IMR-90 (cell line): ENCODE data around the gene SHISA8. TPM values are rescaled to one million over a fixed set of nuclear protein-coding genes. Genes with fewer than 3 reads are reported as not detected.
"Not testable (repeated sequence)": the region's sequence is repeated elsewhere in the genome, so short reads cannot be mapped to it uniquely, and the experiment has no call there.

Source experiments
- ATAC-seq: fragments of 200-7000 bp; cut with Tn5 transposase; 2 replicates; pipeline ENCODE4 v1.9.1; 2020; ENCODE audit warnings: low read depth, mild to moderate bottlenecking, moderate library complexity
- BruUV-seq: library from RNA; stranded (reverse); fragments of 400-500 nt; replicated peaks from 2 replicates; lab custom pipeline; 2021; lab: Mats Ljungman, UMichigan
- CTCF ChIA-PET: fragments of 300-600 bp; formaldehyde crosslinking; extraction: SDS; loops from one replicate; lab custom pipeline; 2021; ENCODE audit warnings: antibody characterized with exemption; lab: Yijun Ruan, JAX
- POLR2A ChIA-PET: fragments of 300-600 bp; sonication (Branson Sonifier 250); formaldehyde crosslinking; loops from one replicate; lab custom pipeline; 2022; ENCODE audit warnings: antibody characterized with exemption; ENCODE audit not compliant: unreplicated experiment; lab: Charles Lee
- DNase-seq: peaks from one replicate; pipeline ENCODE4 v3.0.0; 2013
- H2AFZ ChIP-seq: replicated peaks from 2 replicates; pipeline ENCODE3; 2013; ENCODE audit warnings: low read length, mild to moderate bottlenecking; ENCODE audit not compliant: poor library complexity
- H2AK5ac ChIP-seq: 2 replicates; pipeline ENCODE4 v1.6.1; 2013; ENCODE audit warnings: low read depth, low read length, inconsistent platforms
- H2AK9ac ChIP-seq: replicated peaks from 2 replicates; pipeline ENCODE3; 2013; ENCODE audit warnings: mild to moderate bottlenecking, low read depth, low read length, moderate library complexity; ENCODE audit not compliant: poor library complexity
- H2BK120ac ChIP-seq: 2 replicates; pipeline ENCODE4 v1.6.1; 2013; ENCODE audit warnings: low read depth, low read length, inconsistent platforms
- H2BK15ac ChIP-seq: 3 replicates; pipeline ENCODE4 v1.6.1; 2013; ENCODE audit warnings: low read depth, low read length, inconsistent platforms
- H2BK20ac ChIP-seq: 2 replicates; pipeline ENCODE4 v1.6.1; 2013; ENCODE audit warnings: low read depth, mild to moderate bottlenecking, inconsistent platforms, low read length, moderate library complexity
- H2BK5ac ChIP-seq: 2 replicates; pipeline ENCODE4 v1.6.1; 2013; ENCODE audit warnings: mild to moderate bottlenecking, low read depth, low read length, inconsistent platforms; ENCODE audit not compliant: poor library complexity, severe bottlenecking
- H3K14ac ChIP-seq: replicated peaks from 2 replicates; pipeline ENCODE4 v1.6.1; 2013; ENCODE audit warnings: low read depth, low read length, inconsistent platforms
- H3K18ac ChIP-seq: 2 replicates; pipeline ENCODE4 v1.6.1; 2013; ENCODE audit warnings: low read depth, low read length, control low read depth
- H3K23ac ChIP-seq: 2 replicates; pipeline ENCODE4 v1.6.1; 2013; ENCODE audit warnings: low read depth, low read length, inconsistent platforms
- H3K27ac ChIP-seq: 2 replicates; pipeline ENCODE4 v1.5.1; 2013; ENCODE audit warnings: mild to moderate bottlenecking, control low read depth, low read length; ENCODE audit not compliant: insufficient read depth
- H3K27me3 ChIP-seq: 2 replicates; pipeline ENCODE4 v1.6.1; 2013; ENCODE audit warnings: low read length; ENCODE audit not compliant: control insufficient read depth, insufficient read depth
- H3K36me3 ChIP-seq: 2 replicates; pipeline ENCODE4 v1.6.1; 2013; ENCODE audit warnings: low read length, mixed read lengths; ENCODE audit not compliant: control insufficient read depth, insufficient read depth
- H3K4ac ChIP-seq: 2 replicates; pipeline ENCODE4 v1.6.1; 2013; ENCODE audit warnings: low read depth, low read length, inconsistent platforms
- H3K4me1 ChIP-seq: 2 replicates; pipeline ENCODE4 v1.6.1; 2013; ENCODE audit warnings: low read length, mixed read lengths; ENCODE audit not compliant: control insufficient read depth, insufficient read depth
- H3K4me2 ChIP-seq: 2 replicates; pipeline ENCODE4 v1.6.1; 2013; ENCODE audit warnings: low read depth, mild to moderate bottlenecking, control low read depth, low read length, moderate library complexity
- H3K4me3 ChIP-seq: 2 replicates; pipeline ENCODE4 v1.5.1; 2013; ENCODE audit warnings: low read depth, mild to moderate bottlenecking, control low read depth, low read length, moderate library complexity; ENCODE audit not compliant: insufficient read depth
- H3K56ac ChIP-seq: 2 replicates; pipeline ENCODE4 v1.6.1; 2013; ENCODE audit warnings: low read length, inconsistent platforms; ENCODE audit not compliant: insufficient read depth; ENCODE audit errors: extremely low read depth
- H3K79me1 ChIP-seq, 2 experiments: 2 replicates each; pipeline ENCODE4 v1.6.1; 2013; ENCODE audit warnings: low read length in 2 of 2, inconsistent platforms in 1 of 2, low read depth in 1 of 2
- H3K9ac ChIP-seq: 2 replicates; pipeline ENCODE4 v1.6.1; 2013; ENCODE audit warnings: low read depth, low read length, control low read depth
- H3K9me1 ChIP-seq: 2 replicates; pipeline ENCODE4 v1.6.1; 2013; ENCODE audit warnings: low read length, inconsistent platforms; ENCODE audit not compliant: insufficient read depth
- H3K9me3 ChIP-seq: 2 replicates; pipeline ENCODE4 v1.6.1; 2013; ENCODE audit warnings: low read length; ENCODE audit not compliant: control insufficient read depth, insufficient read depth
- H4K20me1 ChIP-seq: 2 replicates; pipeline ENCODE4 v1.6.1; 2013; ENCODE audit warnings: low read length, inconsistent platforms; ENCODE audit not compliant: insufficient read depth
- H4K5ac ChIP-seq: 2 replicates; pipeline ENCODE4 v1.6.1; 2013; ENCODE audit warnings: mild to moderate bottlenecking, low read depth, low read length, control low read depth
- H4K8ac ChIP-seq, 2 experiments: 2 replicates each; pipeline ENCODE4 v1.6.1; 2013; ENCODE audit warnings: low read depth in 2 of 2, low read length in 2 of 2, control low read depth in 1 of 2, inconsistent platforms in 1 of 2
- H4K91ac ChIP-seq: 2 replicates; pipeline ENCODE4 v1.6.1; 2013; ENCODE audit warnings: low read depth, low read length, inconsistent platforms; ENCODE audit not compliant: insufficient read depth
- CEBPB ChIP-seq: IDR thresholded peaks from 2 replicates; pipeline ENCODE4 v1.6.1; 2012; ENCODE audit warnings: low read depth, low read length, improper control_type of control experiment
- CHD1 ChIP-seq: IDR thresholded peaks from 2 replicates; pipeline ENCODE4 v1.6.1; 2012; ENCODE audit warnings: low read depth, low read length, improper control_type of control experiment
- POLR2A ChIP-seq: IDR thresholded peaks from 2 replicates; pipeline ENCODE4 v1.6.1; 2012; ENCODE audit warnings: mild to moderate bottlenecking, low read depth, low read length
- WGBS, 2 experiments: methylation state at CpG; one replicate each; pipeline versions ENCODE4 v1.1.5 to v1.1.7; 2013; ENCODE audit warnings: missing lambda C conversion rate in 2 of 2; ENCODE audit not compliant: insufficient read length in 1 of 2; ENCODE audit errors: extremely low coverage in 2 of 2; 5-methylcytosine and 5-hydroxymethylcytosine counted together
- dilution Hi-C: fragments of 300-500 bp; cut with HindIII; formaldehyde crosslinking; loops from one replicate; pipeline ENCODE4 v1.14.3; 2018; ENCODE audit warnings: low sequenced_read_pairs; ENCODE audit not compliant: unreplicated experiment
- in situ Hi-C: fragments of 300-500 bp; cut with MboI; formaldehyde crosslinking; loops from 3 replicates; pipeline ENCODE4 v1.14.3; 2019; ENCODE audit warnings: low sequenced_read_pairs, inconsistent platforms, mixed read lengths
- intact Hi-C: fragments of 100-400 bp; cut with micrococcal nuclease; formaldehyde crosslinking; loops from 2 replicates; pipeline ENCODE4 v1.10.0; 2022
- polyA plus RNA-seq, 3 experiments: library from polyadenylated mRNA; depleted of rRNA; stranded (reverse); fragments of >200 nt; gene quantifications; 2 replicates each; pipeline ENCODE4 v1.2.3, GENCODE V29; 2012; ENCODE audit warnings: low replicate concordance in 1 of 3
- total RNA-seq: library from RNA; depleted of rRNA; stranded (reverse); fragments of >200 nt; gene quantifications from 2 replicates; pipeline ENCODE4 v1.2.3, GENCODE V29; 2012

The SHISA8 gene
- total and polyA plus RNA-seq, 2 of the 4 experiments (the other 2 are of a cell fraction) = not detected

GRCh38 chr22:41870786-41871185 lies 44.1 kb downstream of the SHISA8 start:
- no TSS peak for BruUV-seq
- no peak for ATAC-seq
- H3K4me3 ChIP-seq = no peak overlapping the region
- no peak overlapping the region for H4K91ac ChIP-seq
- no peak overlapping the region for H2BK5ac ChIP-seq
- no peak overlapping the region for H2AFZ ChIP-seq
- ChIA-PET CTCF (no interaction called here), POLR2A (no interaction called here)
- no peak overlapping the region for H3K4ac ChIP-seq
- H4K8ac ChIP-seq = no peak overlapping the region
- peaks cover under 1% of the 10 kb centered on the region; the same call in 1 of the 2 replicates for H4K20me1 ChIP-seq
- H3K9me1 ChIP-seq = peaks cover 14% of the 10 kb centered on the region; the same call in 1 of the 2 replicates
- H3K9ac ChIP-seq = no peak overlapping the region
- in situ Hi-C loops (no loop called here), intact Hi-C loops (no loop called here), dilution Hi-C loops (no loop called here)
- H2BK120ac ChIP-seq = no peak overlapping the region
- H3K56ac ChIP-seq = no peak overlapping the region
- H3K4me2 ChIP-seq = no peak overlapping the region
- no peak overlapping the region for H2AK5ac ChIP-seq
- H2BK15ac ChIP-seq = no peak overlapping the region
- no peak overlapping the region for H3K18ac ChIP-seq
- no peak overlapping the region for H2AK9ac ChIP-seq
- H3K23ac ChIP-seq = no peak overlapping the region
- H3K4me1 ChIP-seq = peaks cover 2% of the 10 kb centered on the region
- H3K14ac ChIP-seq = no peak overlapping the region
- H3K9me3 ChIP-seq = no peaks in the 10 kb centered on the region
- H3K27ac ChIP-seq = no peak overlapping the region
- H3K36me3 ChIP-seq = peaks cover 30% of the 10 kb centered on the region
- H2BK20ac ChIP-seq = no peak overlapping the region
- no peak overlapping the region for H4K5ac ChIP-seq
- H3K27me3 ChIP-seq = no peaks in the 10 kb centered on the region
- H3K79me1 ChIP-seq = peaks cover 0 to 3% of the 10 kb centered on the region in 2 experiments; a peak in 2 of 4 replicates
- WGBS, 2 experiments = no CpG with 5 or more reads among the region's 4 CpGs
- no peak for DNase-seq
- TF ChIP-seq POLR2A = no peak
- TF ChIP-seq CEBPB = no peak
- TF ChIP-seq CHD1 = no peak

GRCh38 chr22:41870081-41870480 lies 44.8 kb downstream of the SHISA8 start:
- dilution Hi-C loops, POLR2A ChIA-PET: not testable (repeated sequence)

More at GRCh38 chr22:41870081-41870480, 44.8 kb downstream of the SHISA8 start:
- H3K4ac ChIP-seq, H4K91ac ChIP-seq, H4K8ac ChIP-seq, H2BK20ac ChIP-seq, H2AFZ ChIP-seq, DNase-seq, H3K9ac ChIP-seq, in situ Hi-C loops, H2BK120ac ChIP-seq, H3K79me1 ChIP-seq, H3K18ac ChIP-seq, H3K9me3 ChIP-seq, H3K14ac ChIP-seq, H2AK9ac ChIP-seq, H3K4me2 ChIP-seq, H3K4me3 ChIP-seq, H4K5ac ChIP-seq, H4K20me1 ChIP-seq, H2BK5ac ChIP-seq, intact Hi-C loops, H2AK5ac ChIP-seq, H2BK15ac ChIP-seq, BruUV-seq, H3K23ac ChIP-seq, H3K56ac ChIP-seq, ATAC-seq, CTCF ChIA-PET, H3K27ac ChIP-seq, H3K27me3 ChIP-seq, H3K4me1 ChIP-seq: not testable (repeated sequence)
- Histone ChIP-seq H3K36me3 (peaks cover 26% of the 10 kb centered on the region), H3K9me1 (peaks cover 15% of the 10 kb centered on the region; the same call in 1 of the 2 replicates)
- WGBS, 2 experiments = no CpG with 5 or more reads among the region's 1 CpG
